T-helper 2 cell treated with Interferon-gamma antibody and Interleukin-4, amounts not matched to agents 5 μg/mL and 100 μg/mL, for 36 hours (primary cell): ENCODE measurements around the gene LRRFIP1.
"Not testable (repeated sequence)": the region's sequence is repeated elsewhere in the genome, so short reads cannot be mapped to it uniquely, and the experiment has no call there.

ENCODE experiments used
- DNase-seq: peaks from one replicate; pipeline ENCODE4 v3.0.0; 2021; ENCODE audit warnings: low spot score
- H3K27ac Mint-ChIP-seq: one replicate; pipeline ENCODE4 v1.8.0; 2021; ENCODE audit warnings: mild to moderate bottlenecking, mixed read lengths
- H3K27me3 Mint-ChIP-seq: one replicate; pipeline ENCODE4 v1.8.0; 2021; ENCODE audit warnings: low read depth, mixed read lengths
- H3K36me3 Mint-ChIP-seq: one replicate; pipeline ENCODE4 v1.8.0; 2021; ENCODE audit warnings: low read depth, mixed read lengths
- H3K4me1 Mint-ChIP-seq: one replicate; pipeline ENCODE4 v1.8.0; 2021; ENCODE audit warnings: low read depth, mixed read lengths
- H3K4me3 Mint-ChIP-seq: one replicate; pipeline ENCODE4 v1.8.0; 2022; ENCODE audit warnings: mild to moderate bottlenecking, moderate library complexity, mixed read lengths
- H3K9me3 Mint-ChIP-seq: one replicate; pipeline ENCODE4 v1.8.0; 2021; ENCODE audit warnings: mixed read lengths

The LRRFIP1 gene

DNA sequence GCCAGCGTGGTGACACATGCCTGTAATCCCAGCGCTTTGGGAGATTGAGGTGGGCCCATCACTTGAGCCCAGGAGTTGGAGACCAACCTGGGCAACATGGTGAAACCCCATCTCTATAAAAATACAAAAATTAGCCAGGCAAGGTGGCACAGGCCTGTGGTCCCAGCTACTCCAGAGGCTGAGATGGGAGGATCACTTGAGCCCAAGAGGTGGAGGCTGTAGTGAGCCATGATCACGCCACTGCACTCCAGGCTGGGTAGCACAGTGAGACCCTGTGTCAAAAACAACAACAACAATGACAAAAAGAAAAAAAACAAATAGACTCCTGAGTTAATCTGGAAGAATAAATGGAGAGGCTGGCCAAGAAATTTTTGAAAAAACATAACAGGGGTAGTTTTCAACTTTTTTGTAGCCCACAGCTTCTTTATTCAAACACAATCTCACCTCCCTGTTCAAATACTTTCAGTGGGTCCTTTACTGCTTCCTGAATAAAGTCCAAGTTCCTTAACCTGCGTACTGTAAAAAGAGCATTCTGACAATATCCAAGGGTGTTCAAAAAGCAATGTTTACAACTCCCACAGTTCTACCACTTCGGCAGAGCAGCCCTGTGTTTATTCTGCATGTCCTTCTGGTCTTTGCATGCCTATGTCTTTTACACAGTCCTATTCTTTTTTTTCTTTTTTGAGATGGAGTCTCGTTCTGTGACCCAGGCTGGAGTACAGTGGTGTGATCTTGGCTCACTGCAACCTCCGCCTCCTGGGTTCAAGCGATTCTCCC lies 53.5 kb downstream of the LRRFIP1 start:
- Mint-ChIP-seq H3K27ac (no peak overlapping the region), H3K4me3 (no peak overlapping the region), H3K36me3 (no peaks in the 10 kb centered on the region), H3K4me1 (peaks cover 18% of the 10 kb centered on the region), H3K27me3 (no peaks in the 10 kb centered on the region), H3K9me3 (no peaks in the 10 kb centered on the region)
- DNase-seq: no peak

- no peak for DNase-seq
- no peaks in the 10 kb centered on the region for H3K27me3 Mint-ChIP-seq
- peaks cover 20% of the 10 kb centered on the region for H3K4me1 Mint-ChIP-seq
- H3K27ac Mint-ChIP-seq: no peak overlapping the region
- no peaks in the 10 kb centered on the region for H3K36me3 Mint-ChIP-seq
- H3K9me3 Mint-ChIP-seq: no peaks in the 10 kb centered on the region
- no peak overlapping the region for H3K4me3 Mint-ChIP-seq
Observed at GRCh38 chr2:237682151-237682550, 54.8 kb downstream of the LRRFIP1 start.

GRCh38 chr2:237682856-237683670 lies 55.7 kb downstream of the LRRFIP1 start:
- no peak overlapping the region for H3K4me3 Mint-ChIP-seq
- no peaks in the 10 kb centered on the region for H3K36me3 Mint-ChIP-seq
- H3K27ac Mint-ChIP-seq: no peak overlapping the region
- DNase-seq: no peak
- H3K4me1 Mint-ChIP-seq: peaks cover 23% of the 10 kb centered on the region
- H3K9me3 Mint-ChIP-seq: no peaks in the 10 kb centered on the region
- H3K27me3 Mint-ChIP-seq: no peaks in the 10 kb centered on the region

DNA sequence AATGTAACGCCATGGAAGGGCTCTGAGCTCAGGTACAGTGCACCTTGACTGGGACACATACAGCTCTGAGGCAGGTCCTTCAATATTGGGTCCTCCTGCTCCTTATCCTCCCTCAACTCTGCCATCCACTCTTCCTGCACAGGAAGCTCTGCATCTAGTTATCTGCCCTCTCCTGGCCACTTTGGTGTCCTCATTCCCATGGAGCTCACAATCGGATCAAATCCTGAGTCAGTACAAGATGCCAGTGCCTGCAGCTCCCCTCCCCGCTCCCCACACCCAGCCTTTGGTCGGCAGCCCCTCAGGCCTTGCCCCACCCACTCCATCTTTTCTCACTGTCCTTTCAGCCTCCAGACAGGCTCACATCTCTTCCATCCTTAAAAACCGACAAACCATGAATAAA lies 58.0 kb downstream of the LRRFIP1 start:
- H3K36me3 Mint-ChIP-seq: no peaks in the 10 kb centered on the region
- H3K4me3 Mint-ChIP-seq: no peak overlapping the region
- H3K27ac Mint-ChIP-seq: peak overlapping the region; percentile 21
- H3K9me3 Mint-ChIP-seq: no peaks in the 10 kb centered on the region
- H3K27me3 Mint-ChIP-seq: no peaks in the 10 kb centered on the region
- no peak for DNase-seq
- peaks cover 43% of the 10 kb centered on the region for H3K4me1 Mint-ChIP-seq

GRCh38 chr2:237686659-237687136 lies 59.3 kb downstream of the LRRFIP1 start:
- H3K4me3 Mint-ChIP-seq: no peak overlapping the region
- H3K27ac Mint-ChIP-seq: peak overlapping the region; percentile 99
- H3K36me3 Mint-ChIP-seq: no peaks in the 10 kb centered on the region
- no peaks in the 10 kb centered on the region for H3K27me3 Mint-ChIP-seq
- peaks cover 46% of the 10 kb centered on the region for H3K4me1 Mint-ChIP-seq
- DNase-seq: no peak
- no peaks in the 10 kb centered on the region for H3K9me3 Mint-ChIP-seq

DNA sequence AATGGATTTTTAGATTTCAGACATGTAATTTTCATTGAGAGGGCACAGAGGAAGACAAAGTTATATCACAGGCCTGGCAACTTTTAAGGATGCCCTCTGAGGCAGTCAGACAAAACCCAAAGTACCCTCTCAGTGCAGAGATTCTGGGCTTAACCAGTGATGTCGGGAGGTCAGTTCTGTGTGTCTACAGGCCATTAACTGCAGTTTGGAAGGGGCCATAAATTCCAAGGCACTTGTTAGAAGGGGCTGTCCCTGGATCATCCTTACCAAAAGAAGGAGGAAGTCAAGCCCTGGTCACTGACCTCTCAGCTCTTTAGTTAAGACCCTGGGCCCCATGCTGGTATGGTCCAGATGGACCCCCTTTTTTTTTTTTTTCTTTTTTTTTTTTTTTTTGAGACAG lies 60.7 kb downstream of the LRRFIP1 start:
- Mint-ChIP-seq H3K9me3 (no peaks in the 10 kb centered on the region), H3K27me3 (no peaks in the 10 kb centered on the region), H3K36me3 (peaks cover under 1% of the 10 kb centered on the region), H3K4me1 (peaks cover 46% of the 10 kb centered on the region), H3K4me3 (peak overlapping the region; percentile 79), H3K27ac (peak overlapping the region; percentile 99)
- DNase-seq: no peak

- H3K9me3 Mint-ChIP-seq, DNase-seq, H3K27me3 Mint-ChIP-seq, H3K36me3 Mint-ChIP-seq: not testable (repeated sequence)
- Mint-ChIP-seq H3K4me3 (peak overlapping the region; percentile 80), H3K27ac (peak overlapping the region; percentile 99), H3K4me1 (peaks cover 46% of the 10 kb centered on the region)
Observed at GRCh38 chr2:237688541-237688940, 61.2 kb downstream of the LRRFIP1 start.

DNA sequence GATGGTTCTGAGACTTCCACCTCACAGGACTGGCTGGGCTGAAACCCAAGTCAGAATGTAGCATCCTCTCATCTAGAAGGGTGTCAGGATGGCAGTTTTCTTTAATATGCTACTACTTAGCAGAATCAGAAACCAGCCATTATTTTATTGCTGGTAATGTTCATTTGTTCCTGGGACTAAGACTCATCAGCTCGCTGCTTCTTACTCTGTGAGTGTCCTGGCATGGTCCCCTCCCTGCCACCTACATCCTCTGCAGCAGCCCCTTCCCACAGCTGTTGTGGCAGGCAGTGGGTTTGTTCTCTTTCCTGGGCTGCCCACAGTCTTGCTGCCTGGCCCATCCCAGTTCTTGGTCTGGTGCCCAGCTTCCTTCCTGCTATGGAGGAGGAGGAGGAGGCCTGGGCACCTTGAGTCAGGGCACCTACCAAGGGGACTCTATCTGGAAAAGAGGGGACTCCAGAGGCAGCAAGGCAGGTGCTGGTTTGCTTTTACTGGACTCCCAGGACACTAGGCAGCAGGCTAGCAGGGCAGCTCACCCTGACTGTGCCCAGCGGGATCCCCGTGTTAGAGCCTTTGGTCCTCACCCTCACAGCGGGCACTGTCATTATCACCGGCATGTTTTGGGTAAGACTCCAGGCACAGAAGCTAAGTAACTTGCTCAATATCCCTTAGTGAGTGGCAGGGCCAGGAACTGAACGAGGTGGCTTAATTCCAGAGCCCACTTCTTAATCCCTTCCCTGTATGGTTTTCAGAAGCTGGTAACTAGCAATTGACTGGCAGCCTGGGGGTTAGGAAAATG lies 62.1 kb downstream of the LRRFIP1 start:
- Mint-ChIP-seq H3K36me3 (peaks cover 14% of the 10 kb centered on the region), H3K9me3 (no peaks in the 10 kb centered on the region), H3K4me1 (peaks cover 54% of the 10 kb centered on the region), H3K27ac (peak overlapping the region; percentile 99), H3K4me3 (peak overlapping the region; percentile 80), H3K27me3 (no peaks in the 10 kb centered on the region)
- DNase-seq: no peak

- peak overlapping the region; percentile 80 for H3K4me3 Mint-ChIP-seq
- H3K27ac Mint-ChIP-seq: peak overlapping the region; percentile 80
- H3K27me3 Mint-ChIP-seq: no peaks in the 10 kb centered on the region
- H3K4me1 Mint-ChIP-seq: peaks cover 61% of the 10 kb centered on the region
- no peaks in the 10 kb centered on the region for H3K9me3 Mint-ChIP-seq
- H3K36me3 Mint-ChIP-seq: peaks cover 21% of the 10 kb centered on the region
- DNase-seq: no peak
Observed at GRCh38 chr2:237691029-237691907, 63.9 kb downstream of the LRRFIP1 start.

- H3K4me1 Mint-ChIP-seq: peaks cover 59% of the 10 kb centered on the region
- H3K27me3 Mint-ChIP-seq: no peaks in the 10 kb centered on the region
- H3K4me3 Mint-ChIP-seq: peak overlapping the region; percentile 98
- H3K36me3 Mint-ChIP-seq: peaks cover 22% of the 10 kb centered on the region
- DNase-seq: peak; percentile 92
- H3K9me3 Mint-ChIP-seq: no peaks in the 10 kb centered on the region
- peak overlapping the region; percentile 95 for H3K27ac Mint-ChIP-seq
Observed at GRCh38 chr2:237691908-237692600, 64.7 kb downstream of the LRRFIP1 start.

- no peaks in the 10 kb centered on the region for H3K27me3 Mint-ChIP-seq
- H3K4me3 Mint-ChIP-seq: peak overlapping the region; percentile 98
- no peak for DNase-seq
- H3K36me3 Mint-ChIP-seq: peaks cover 25% of the 10 kb centered on the region
- peaks cover 62% of the 10 kb centered on the region for H3K4me1 Mint-ChIP-seq
- peak overlapping the region; percentile 95 for H3K27ac Mint-ChIP-seq
- no peaks in the 10 kb centered on the region for H3K9me3 Mint-ChIP-seq
Observed at GRCh38 chr2:237692601-237693290, 65.4 kb downstream of the LRRFIP1 start.

GRCh38 chr2:237693291-237693994 lies 66.1 kb downstream of the LRRFIP1 start:
- H3K4me1 Mint-ChIP-seq: peaks cover 64% of the 10 kb centered on the region
- no peaks in the 10 kb centered on the region for H3K9me3 Mint-ChIP-seq
- peak overlapping the region; percentile 95 for H3K27ac Mint-ChIP-seq
- no peaks in the 10 kb centered on the region for H3K27me3 Mint-ChIP-seq
- peaks cover 25% of the 10 kb centered on the region for H3K36me3 Mint-ChIP-seq
- no peak for DNase-seq
- peak overlapping the region; percentile 98 for H3K4me3 Mint-ChIP-seq
